B cell (primary cell): ENCODE measurements around the gene CAPRIN1.

ENCODE experiments used
- CTCF ChIP-seq: fragments of 200-600 bp; IDR thresholded peaks from one replicate; pipeline ENCODE4 v1.8.0; 2022; ENCODE audit warnings: antibody characterized with exemption, mild to moderate bottlenecking
- EZH2 ChIP-seq: IDR thresholded peaks from 2 replicates; pipeline ENCODE4 v1.6.1; 2012; ENCODE audit warnings: borderline replicate concordance, low read depth, mild to moderate bottlenecking, moderate library complexity, low read length; ENCODE audit not compliant: insufficient read depth, poor library complexity, severe bottlenecking

- TF ChIP-seq CTCF = no peak
- no peak for TF ChIP-seq EZH2
These were observed 80.9 kb downstream of the CAPRIN1 start for GRCh38 chr11:34132261-34132965.
